ENCODE data around the gene PERM1. TPM values are rescaled to one million over a fixed set of nuclear protein-coding genes. Genes with fewer than 3 reads are reported as not detected.

The PERM1 gene
- total and polyA plus RNA-seq, 2 of the 8 experiments (the other 6 are each of a cell fraction or from before 2014, with no cell fraction given), result not detected

DNA sequence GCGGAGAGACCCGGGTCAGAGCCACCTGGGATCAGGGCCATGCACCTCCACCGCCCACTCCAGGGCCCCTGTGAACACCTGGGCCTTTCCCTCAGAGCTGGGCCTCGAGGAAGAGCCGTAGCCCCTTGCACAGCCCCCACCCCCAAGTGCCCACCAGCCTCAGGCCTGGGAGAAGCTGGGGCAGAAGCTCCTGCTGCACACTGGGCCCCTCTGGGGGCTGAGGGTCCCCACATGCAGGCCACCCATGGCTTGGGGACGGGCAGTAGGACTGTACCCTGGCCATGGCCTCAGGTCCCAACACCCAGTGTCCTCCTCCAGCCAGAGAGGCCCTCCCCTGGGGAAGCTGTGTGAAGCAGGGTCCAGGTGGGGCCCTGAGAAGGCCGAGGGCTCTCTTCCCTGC, 29.3 kb downstream of the PERM1 start:
- H4K91ac ChIP-seq (replicated peaks; ENCODE audit: insufficient read length, low read length), result no peak overlapping the region
- H3K4me1 ChIP-seq (replicated peaks in 1 of 4; ENCODE audit: control insufficient read depth in 3 of 4, insufficient read depth in 4 of 4, low read length in 3 of 4), result peaks cover 0 to 2% (median 0%) of the 10 kb centered on the region in 4 experiments; a peak in 1 of 7 replicates
- H3K4me2 ChIP-seq (ENCODE audit: insufficient read depth in 1 of 2, low read depth in 2 of 2, low read length in 2 of 2), result no peak overlapping the region
- H2AK5ac ChIP-seq (ENCODE audit: low read depth, low read length), result no peak overlapping the region
- no peaks in the 10 kb centered on the region for H3K23me2 ChIP-seq (ENCODE audit: low read depth, low read length)
- H3K79me1 ChIP-seq (ENCODE audit: low read depth, low read length), result peaks cover 15% of the 10 kb centered on the region
- no peaks in the 10 kb centered on the region for H3K27me3 ChIP-seq (replicated peaks in 1 of 4; ENCODE audit: control insufficient read depth in 3 of 4, extremely low read depth in 1 of 4, insufficient read depth in 3 of 4, low read length in 3 of 4)
- no peak overlapping the region for H2AFZ ChIP-seq (ENCODE audit: low read length)
- H3K79me2 ChIP-seq (ENCODE audit: control insufficient read depth in 1 of 2, insufficient read depth in 2 of 2, low read length in 2 of 2), result peaks cover 0 to 3% of the 10 kb centered on the region in 2 experiments; a peak in 2 of 4 replicates
- H3K4me3 ChIP-seq (ENCODE audit: extremely low read depth in 1 of 4, insufficient read depth in 2 of 4, low read depth in 3 of 4, low read length in 4 of 4), result no peak overlapping the region
- no peak overlapping the region for H4K5ac ChIP-seq (ENCODE audit: insufficient read length, low read depth, low read length)
- H2BK12ac ChIP-seq (ENCODE audit: low read depth, low read length), result no peak overlapping the region
- H2BK5ac ChIP-seq (ENCODE audit: low read depth, low read length), result no peak overlapping the region
- no peaks in the 10 kb centered on the region for H3K9me3 ChIP-seq (ENCODE audit: insufficient read depth in 2 of 2, low read depth in 1 of 2, low read length in 1 of 2)
- H3K9ac ChIP-seq (replicated peaks in 1 of 4; ENCODE audit: extremely low read depth in 1 of 4, low read depth in 3 of 4, low read length in 3 of 4), result no peak overlapping the region
- CTCF ChIA-PET (ENCODE audit: partially characterized antibody), result interaction anchor here (0.5 to 1.9 kb wide), 9 partner anchors 10 to 172 kb away, joined by 3 to 9 read pairs (median 4); partner anchors contain the start of gene PLEKHN1
- no peak overlapping the region for H2BK120ac ChIP-seq (replicated peaks; ENCODE audit: low read depth, low read length)
- no peak overlapping the region for H3K18ac ChIP-seq (ENCODE audit: extremely low read depth, low read length)
- TF ChIP-seq, protein P1, sequence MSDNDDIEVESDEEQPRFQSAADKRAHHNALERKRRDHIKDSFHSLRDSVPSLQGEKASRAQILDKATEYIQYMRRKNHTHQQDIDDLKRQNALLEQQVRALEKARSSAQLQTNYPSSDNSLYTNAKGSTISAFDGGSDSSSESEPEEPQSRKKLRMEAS (IDR thresholded peaks at IDR 0.05), result no peak
- TF ChIP-seq SP4 (IDR thresholded peaks at IDR 0.05; ENCODE audit: low read length) (no peak), ZNF274 (IDR thresholded peaks at IDR 0.05; ENCODE audit: borderline replicate concordance, extremely low read depth, low read length) (no peak), SP1 (IDR thresholded peaks at IDR 0.05; ENCODE audit: low read depth, low read length) (no peak), TAF1 (IDR thresholded peaks at IDR 0.05; ENCODE audit: low read depth, low read length) (no peak), YY1 (IDR thresholded peaks at IDR 0.05; ENCODE audit: low read depth, low read length) (no peak), PHF8 (conservative IDR thresholded peaks at IDR 0.05; ENCODE audit: low read depth, low read length) (no peak), ASH2L (IDR thresholded peaks at IDR 0.05; ENCODE audit: low read length) (no peak), RXRA (IDR thresholded peaks at IDR 0.05; ENCODE audit: insufficient read depth, low read depth, low read length) (no peak)
- TF ChIP-seq, protein P2, sequence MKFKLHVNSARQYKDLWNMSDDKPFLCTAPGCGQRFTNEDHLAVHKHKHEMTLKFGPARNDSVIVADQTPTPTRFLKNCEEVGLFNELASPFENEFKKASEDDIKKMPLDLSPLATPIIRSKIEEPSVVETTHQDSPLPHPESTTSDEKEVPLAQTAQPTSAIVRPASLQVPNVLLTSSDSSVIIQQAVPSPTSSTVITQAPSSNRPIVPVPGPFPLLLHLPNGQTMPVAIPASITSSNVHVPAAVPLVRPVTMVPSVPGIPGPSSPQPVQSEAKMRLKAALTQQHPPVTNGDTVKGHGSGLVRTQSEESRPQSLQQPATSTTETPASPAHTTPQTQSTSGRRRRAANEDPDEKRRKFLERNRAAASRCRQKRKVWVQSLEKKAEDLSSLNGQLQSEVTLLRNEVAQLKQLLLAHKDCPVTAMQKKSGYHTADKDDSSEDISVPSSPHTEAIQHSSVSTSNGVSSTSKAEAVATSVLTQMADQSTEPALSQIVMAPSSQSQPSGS (IDR thresholded peaks at IDR 0.05; ENCODE audit: low read length), result no peak
- TF ChIP-seq, protein P3, sequence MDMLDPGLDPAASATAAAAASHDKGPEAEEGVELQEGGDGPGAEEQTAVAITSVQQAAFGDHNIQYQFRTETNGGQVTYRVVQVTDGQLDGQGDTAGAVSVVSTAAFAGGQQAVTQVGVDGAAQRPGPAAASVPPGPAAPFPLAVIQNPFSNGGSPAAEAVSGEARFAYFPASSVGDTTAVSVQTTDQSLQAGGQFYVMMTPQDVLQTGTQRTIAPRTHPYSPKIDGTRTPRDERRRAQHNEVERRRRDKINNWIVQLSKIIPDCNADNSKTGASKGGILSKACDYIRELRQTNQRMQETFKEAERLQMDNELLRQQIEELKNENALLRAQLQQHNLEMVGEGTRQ (IDR thresholded peaks at IDR 0.05; ENCODE audit: low read length), result no peak
- peaks cover 9 to 70% (median 50%) of the 10 kb centered on the region in 4 experiments for H3K36me3 ChIP-seq (ENCODE audit: control insufficient read depth in 2 of 4, insufficient read depth in 4 of 4, low read length in 3 of 4)
- no peak for DNase-seq (ENCODE audit: low read depth in 1 of 2, low spot score in 2 of 2)
- no peak overlapping the region for H2BK15ac ChIP-seq (ENCODE audit: low read length)
- no peak for FAIRE-seq
- peaks cover 26 to 33% of the 10 kb centered on the region in 2 experiments for H4K20me1 ChIP-seq (replicated peaks in 1 of 2; ENCODE audit: control insufficient read depth in 1 of 2, insufficient read depth in 2 of 2, low read length in 2 of 2)
- H2BK20ac ChIP-seq (ENCODE audit: low read length), result no peak overlapping the region
- H3K23ac ChIP-seq (ENCODE audit: insufficient read length), result no peak overlapping the region
- no peak overlapping the region for H3K14ac ChIP-seq (ENCODE audit: insufficient read length)
- POLR2A ChIA-PET (ENCODE audit: partially characterized antibody), result interaction anchor here (1.0 to 8.8 kb wide), 4 partner anchors 10 to 97 kb away, joined by 3 to 65 read pairs (median 3); partner anchors contain the start of gene PLEKHN1
- no peak overlapping the region for H3K27ac ChIP-seq (ENCODE audit: low read depth, low read length)
- 0 out of 2 replicates have a peak overlapping the region, but pooled peaks have one; percentile 14 for H4K8ac ChIP-seq (ENCODE audit: extremely low read depth, insufficient read depth, low read length)
- no peak overlapping the region for H3K56ac ChIP-seq (replicated peaks; ENCODE audit: insufficient read length, low read depth, low read length)
- 92% methylated on average over 4 of the region's 7 CpGs; no CpG with 5 or more reads in 1 of the 2 experiments for WGBS, 2 experiments (ENCODE audit: extremely low coverage in 1 of 2, insufficient coverage in 1 of 2, insufficient read length in 1 of 2, insufficient replicate concordance in 2 of 2, low coverage in 1 of 2, low lambda C conversion rate in 2 of 2, missing lambda C conversion rate in 1 of 2)
- no peak overlapping the region for H3K4ac ChIP-seq (replicated peaks; ENCODE audit: insufficient read length, low read depth, low read length)
